CD14-positive monocyte (primary cell): ENCODE measurements around the gene MND1. TPM values are rescaled to one million over a fixed set of nuclear protein-coding genes. Genes with fewer than 3 reads are reported as not detected.

Experiments
- DNase-seq, 3 donors: peaks; one replicate each; pipeline ENCODE4 v3.0.0-alpha.2; 2011 to 2022
- H2AFZ ChIP-seq: 2 replicates; pipeline ENCODE4 v1.6.0; 2012; ENCODE audit warnings: mild to moderate bottlenecking, low read depth, low read length, inconsistent platforms; ENCODE audit not compliant: insufficient read depth, poor library complexity, severe bottlenecking
- H3K27ac ChIP-seq, 2 donors: 1 replicate in 1 of 2; 2 replicates in 1 of 2; pipeline ENCODE4 v1.5.1; 2012 to 2013; ENCODE audit warnings: low read length in 2 of 2, control low read depth in 1 of 2, inconsistent platforms in 1 of 2, low read depth in 1 of 2, mild to moderate bottlenecking in 1 of 2
- H3K27me3 ChIP-seq, 2 donors: one replicate each; pipeline versions ENCODE4 v1.6.0 to v1.6.1; 2011 to 2013; ENCODE audit warnings: low read length in 2 of 2; ENCODE audit not compliant: control insufficient read depth in 2 of 2, insufficient read depth in 2 of 2
- H3K36me3 ChIP-seq, 2 donors: replicated peaks in 1 of 2; 1 replicate in 1 of 2; 2 replicates in 1 of 2; pipeline versions ENCODE4 v1.5.1 to v1.6.1; 2012 to 2013; ENCODE audit warnings: low read length in 2 of 2, control low read depth in 1 of 2, inconsistent platforms in 1 of 2, mild to moderate bottlenecking in 1 of 2; ENCODE audit not compliant: insufficient read depth in 2 of 2, control insufficient read depth in 1 of 2
- H3K4me1 ChIP-seq, 2 donors: 1 replicate in 1 of 2; 2 replicates in 1 of 2; pipeline versions ENCODE4 v1.5.1 to v1.6.1; 2012 to 2013; ENCODE audit warnings: low read length in 2 of 2, control low read depth in 1 of 2, inconsistent platforms in 1 of 2, mild to moderate bottlenecking in 1 of 2, moderate library complexity in 1 of 2; ENCODE audit not compliant: insufficient read depth in 2 of 2, control insufficient read depth in 1 of 2
- H3K4me2 ChIP-seq: replicated peaks from 2 replicates; pipeline ENCODE3; 2012; ENCODE audit warnings: low read length, moderate library complexity, mild to moderate bottlenecking; ENCODE audit not compliant: poor library complexity, severe bottlenecking; ENCODE audit errors: extremely low read depth
- H3K4me3 ChIP-seq, 3 experiments: fragments of 200-600 bp in 1 of 3; sonication (generic) in 1 of 3; replicated peaks in 1 of 3; 1 replicate in 2 of 3; 2 replicates in 1 of 3; pipeline ENCODE4 v1.5.1; 2011 to 2013; ENCODE audit warnings: low read length in 3 of 3, mild to moderate bottlenecking in 3 of 3, control low read depth in 2 of 3, low read depth in 2 of 3, inconsistent platforms in 1 of 3, moderate library complexity in 1 of 3
- H3K79me2 ChIP-seq: 2 replicates; pipeline ENCODE4 v1.6.0; 2012; ENCODE audit warnings: mild to moderate bottlenecking, control low read depth, inconsistent platforms, low read length, moderate library complexity; ENCODE audit not compliant: insufficient read depth
- H3K9ac ChIP-seq: 2 replicates; pipeline ENCODE4 v1.6.0; 2017; ENCODE audit warnings: low read length, mild to moderate bottlenecking; ENCODE audit not compliant: insufficient read depth, poor library complexity, severe bottlenecking
- H3K9me3 ChIP-seq, 2 donors: replicated peaks in 1 of 2; 1 replicate in 1 of 2; 2 replicates in 1 of 2; pipeline versions ENCODE4 v1.5.1 to v1.6.1; 2012 to 2013; ENCODE audit warnings: low read length in 2 of 2, control low read depth in 1 of 2; ENCODE audit not compliant: control insufficient read depth in 1 of 2, insufficient read depth in 1 of 2
- H4K20me1 ChIP-seq: 2 replicates; pipeline ENCODE4 v1.6.0; 2012; ENCODE audit warnings: mild to moderate bottlenecking, low read length, control low read depth, moderate library complexity; ENCODE audit not compliant: insufficient read depth
- H3K27ac Mint-ChIP-seq, 7 donors: one replicate each; pipeline ENCODE4 v1.8.0; 2020; ENCODE audit warnings: mild to moderate bottlenecking in 7 of 7, mixed read lengths in 7 of 7, moderate library complexity in 6 of 7, inconsistent platforms in 2 of 7
- H3K27me3 Mint-ChIP-seq, 3 donors: one replicate each; pipeline ENCODE4 v1.8.0; 2021 to 2022; ENCODE audit warnings: low read depth in 3 of 3, mild to moderate bottlenecking in 3 of 3, mixed read lengths in 3 of 3, moderate library complexity in 3 of 3, inconsistent platforms in 1 of 3
- H3K36me3 Mint-ChIP-seq, 2 donors: one replicate each; pipeline ENCODE4 v1.8.0; 2020; ENCODE audit warnings: mixed read lengths in 2 of 2, inconsistent platforms in 1 of 2, mild to moderate bottlenecking in 1 of 2
- H3K4me1 Mint-ChIP-seq: one replicate; pipeline ENCODE4 v1.8.0; 2020; ENCODE audit warnings: mild to moderate bottlenecking, mixed read lengths
- H3K4me3 Mint-ChIP-seq, 2 donors: one replicate each; pipeline ENCODE4 v1.8.0; 2020; ENCODE audit warnings: mild to moderate bottlenecking in 2 of 2, mixed read lengths in 2 of 2, moderate library complexity in 1 of 2
- H3K9me3 Mint-ChIP-seq, 7 donors: one replicate each; pipeline ENCODE4 v1.8.0; 2020 to 2022; ENCODE audit warnings: mixed read lengths in 7 of 7, mild to moderate bottlenecking in 6 of 7, moderate library complexity in 6 of 7, inconsistent platforms in 2 of 7
- CTCF ChIP-seq: fragments of 200-600 bp; IDR thresholded peaks from one replicate; pipeline ENCODE4 v1.8.0; 2022; ENCODE audit warnings: antibody characterized with exemption, mild to moderate bottlenecking
- WGBS: methylation state at CpG from one replicate; pipeline ENCODE4 v1.1.5; 2013; ENCODE audit warnings: missing lambda C conversion rate; ENCODE audit not compliant: insufficient coverage; 5-methylcytosine and 5-hydroxymethylcytosine counted together
- intact Hi-C, 2 donors: fragments of 100-400 bp; cut with micrococcal nuclease; formaldehyde crosslinking; loops; one replicate each; pipeline versions ENCODE4 v1.15.0 to v1.15.1; 2023
- polyA plus RNA-seq, 3 donors: library from polyadenylated mRNA; depleted of rRNA in 1 of 3; unstranded in 2 of 3; stranded (reverse) in 1 of 3; fragments of 300-500 nt in 2 of 3; fragments of >200 nt in 1 of 3; fragmentation: Illumina TruSeq in 2 of 3; gene quantifications; 1 replicate in 2 of 3; 2 replicates in 1 of 3; pipeline ENCODE4 v1.2.3, GENCODE V29; 2012 to 2021

The MND1 gene
- polyA plus RNA-seq, 3 donors: not detected

GRCh38 chr4:153418121-153418520 is 73.6 kb downstream of the MND1 start:
- H3K27me3 ChIP-seq: no peaks in the 10 kb centered on the region
- no peaks in the 10 kb centered on the region for H4K20me1 ChIP-seq
- H3K27ac ChIP-seq: no peak overlapping the region
- H3K27ac Mint-ChIP-seq: no peak overlapping the region
- H3K27me3 Mint-ChIP-seq: peaks cover 0 to 5% (median 0%) of the 10 kb centered on the region in 3 donors
- H2AFZ ChIP-seq: no peak overlapping the region
- TF ChIP-seq CTCF: no peak
- peak in 1 of 3 donors; percentile 34 for DNase-seq
- peaks cover 0 to 12% of the 10 kb centered on the region in 2 donors for H3K36me3 Mint-ChIP-seq
- H3K9me3 Mint-ChIP-seq: peaks cover 0 to 2% (median 0%) of the 10 kb centered on the region in 7 donors
- H3K4me2 ChIP-seq: no peak overlapping the region
- H3K9ac ChIP-seq: no peak overlapping the region
- H3K36me3 ChIP-seq: no peaks in the 10 kb centered on the region
- no peaks in the 10 kb centered on the region for H3K4me1 ChIP-seq
- no peak overlapping the region for H3K4me3 Mint-ChIP-seq
- 70% methylated on average over 2 of the region's 7 CpGs for WGBS
- H3K79me2 ChIP-seq: no peaks in the 10 kb centered on the region
- H3K4me1 Mint-ChIP-seq: peaks cover 2% of the 10 kb centered on the region
- no peak overlapping the region for H3K4me3 ChIP-seq
- no peaks in the 10 kb centered on the region for H3K9me3 ChIP-seq
- intact Hi-C loops: no loop called here

- H3K4me3 ChIP-seq: no peak overlapping the region
- Mint-ChIP-seq H3K27me3 (peaks cover 0 to 5% (median 0%) of the 10 kb centered on the region in 3 donors), H3K4me3 (no peak overlapping the region), H3K36me3 (peaks cover 0 to 9% of the 10 kb centered on the region in 2 donors), H3K9me3 (peaks cover 0 to 2% (median 0%) of the 10 kb centered on the region in 7 donors), H3K27ac (no peak overlapping the region), H3K4me1 (peaks cover 2% of the 10 kb centered on the region)
- no peak overlapping the region for H3K4me2 ChIP-seq
- no peaks in the 10 kb centered on the region for H3K4me1 ChIP-seq
- DNase-seq: no peak
- no peaks in the 10 kb centered on the region for H4K20me1 ChIP-seq
- H3K9ac ChIP-seq: no peak overlapping the region
- no CpG with 5 or more reads among the region's 3 CpGs for WGBS
- intact Hi-C loops: no loop called here
- H3K36me3 ChIP-seq: no peaks in the 10 kb centered on the region
- TF ChIP-seq CTCF: no peak
- H3K79me2 ChIP-seq: no peaks in the 10 kb centered on the region
- H2AFZ ChIP-seq: no peak overlapping the region
- H3K27me3 ChIP-seq: no peaks in the 10 kb centered on the region
- no peak overlapping the region for H3K27ac ChIP-seq
- no peaks in the 10 kb centered on the region for H3K9me3 ChIP-seq
These were observed 74.1 kb downstream of the MND1 start for GRCh38 chr4:153418558-153418957.
